GM10266 (cell line): ENCODE results near the gene IP6K1.

Experiments used
- DNase-seq: peaks from one replicate; pipeline ENCODE4 v3.0.0; 2012; ENCODE audit errors: extremely low spot score
- TF ChIP-seq, protein P1 (sequence below): IDR thresholded peaks from 2 replicates; pipeline ENCODE4 v1.5.1; 2012; ENCODE audit warnings: mild to moderate bottlenecking, low read depth; ENCODE audit not compliant: control insufficient read depth, insufficient read depth; ENCODE audit errors: missing control alignments

Gene IP6K1

DNA sequence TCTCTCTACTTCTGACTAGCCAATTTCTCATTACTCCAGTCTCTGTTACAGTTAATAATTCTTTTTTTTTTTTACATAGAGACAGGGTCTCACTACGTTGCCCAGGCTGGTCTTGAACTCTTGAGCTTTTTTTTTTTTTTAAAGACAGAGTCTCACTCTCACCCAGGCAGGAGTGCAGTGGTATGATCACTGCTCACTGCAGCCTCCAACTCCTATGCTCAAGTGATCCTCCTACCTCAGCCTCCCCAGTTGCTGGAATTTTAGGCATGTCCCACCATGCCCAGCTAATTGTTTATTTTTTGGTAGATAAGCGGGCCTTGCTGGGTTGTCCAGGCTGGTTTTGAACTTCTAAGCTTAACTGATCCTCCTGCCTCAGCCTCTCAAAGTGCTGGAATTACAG is 13.6 kb downstream of the IP6K1 start:
- TF ChIP-seq, protein P1, sequence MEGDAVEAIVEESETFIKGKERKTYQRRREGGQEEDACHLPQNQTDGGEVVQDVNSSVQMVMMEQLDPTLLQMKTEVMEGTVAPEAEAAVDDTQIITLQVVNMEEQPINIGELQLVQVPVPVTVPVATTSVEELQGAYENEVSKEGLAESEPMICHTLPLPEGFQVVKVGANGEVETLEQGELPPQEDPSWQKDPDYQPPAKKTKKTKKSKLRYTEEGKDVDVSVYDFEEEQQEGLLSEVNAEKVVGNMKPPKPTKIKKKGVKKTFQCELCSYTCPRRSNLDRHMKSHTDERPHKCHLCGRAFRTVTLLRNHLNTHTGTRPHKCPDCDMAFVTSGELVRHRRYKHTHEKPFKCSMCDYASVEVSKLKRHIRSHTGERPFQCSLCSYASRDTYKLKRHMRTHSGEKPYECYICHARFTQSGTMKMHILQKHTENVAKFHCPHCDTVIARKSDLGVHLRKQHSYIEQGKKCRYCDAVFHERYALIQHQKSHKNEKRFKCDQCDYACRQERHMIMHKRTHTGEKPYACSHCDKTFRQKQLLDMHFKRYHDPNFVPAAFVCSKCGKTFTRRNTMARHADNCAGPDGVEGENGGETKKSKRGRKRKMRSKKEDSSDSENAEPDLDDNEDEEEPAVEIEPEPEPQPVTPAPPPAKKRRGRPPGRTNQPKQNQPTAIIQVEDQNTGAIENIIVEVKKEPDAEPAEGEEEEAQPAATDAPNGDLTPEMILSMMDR = no peak
- DNase-seq = no peak

DNA sequence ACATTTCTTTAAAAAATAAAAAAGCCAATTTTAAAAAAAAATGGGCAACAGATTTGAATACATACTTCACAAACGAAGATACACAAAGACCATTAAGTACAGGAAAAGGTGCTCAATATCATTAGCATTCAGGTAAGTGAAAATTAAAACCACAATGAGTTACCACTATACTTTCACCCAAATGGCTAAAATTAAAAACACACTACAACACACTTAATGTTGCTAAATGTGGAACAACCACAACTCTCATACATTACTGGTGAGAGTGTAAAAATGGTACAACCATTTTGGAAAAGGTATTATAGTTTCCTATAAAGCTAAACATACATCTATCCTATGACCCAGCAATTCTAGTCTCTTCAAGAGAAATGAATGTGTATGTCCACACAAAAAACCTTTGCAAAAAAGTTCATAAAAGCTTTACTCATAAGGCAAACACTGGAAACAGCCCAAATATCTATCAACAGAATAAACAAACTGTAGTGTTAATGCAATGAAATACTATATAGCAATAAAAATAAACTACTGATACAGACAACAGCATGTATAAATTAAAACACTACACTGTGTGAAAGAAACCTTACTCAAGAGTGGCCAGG is 14.9 kb downstream of the IP6K1 start:
- no peak for DNase-seq
- TF ChIP-seq, protein P1 = no peak

DNA sequence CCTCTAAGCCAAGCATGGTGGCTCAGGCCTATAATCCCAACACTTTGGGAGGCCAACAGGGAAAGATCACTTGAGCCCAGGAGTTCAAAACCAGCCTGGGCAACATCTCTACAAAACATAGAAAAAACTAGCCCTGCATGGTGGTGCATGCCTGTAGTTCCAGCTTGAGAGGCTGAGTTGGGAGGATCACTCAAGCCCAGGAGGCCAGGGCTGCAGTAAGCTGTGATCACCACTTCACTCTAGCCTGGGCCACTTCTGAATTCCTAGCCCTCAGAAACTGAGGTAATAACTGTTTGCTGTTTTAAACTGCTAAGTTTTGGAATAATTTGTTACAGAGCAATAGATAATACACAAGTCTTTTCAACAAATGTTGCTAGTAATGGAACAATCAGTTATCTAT is 16.4 kb downstream of the IP6K1 start:
- TF ChIP-seq, protein P1 = no peak

DNA sequence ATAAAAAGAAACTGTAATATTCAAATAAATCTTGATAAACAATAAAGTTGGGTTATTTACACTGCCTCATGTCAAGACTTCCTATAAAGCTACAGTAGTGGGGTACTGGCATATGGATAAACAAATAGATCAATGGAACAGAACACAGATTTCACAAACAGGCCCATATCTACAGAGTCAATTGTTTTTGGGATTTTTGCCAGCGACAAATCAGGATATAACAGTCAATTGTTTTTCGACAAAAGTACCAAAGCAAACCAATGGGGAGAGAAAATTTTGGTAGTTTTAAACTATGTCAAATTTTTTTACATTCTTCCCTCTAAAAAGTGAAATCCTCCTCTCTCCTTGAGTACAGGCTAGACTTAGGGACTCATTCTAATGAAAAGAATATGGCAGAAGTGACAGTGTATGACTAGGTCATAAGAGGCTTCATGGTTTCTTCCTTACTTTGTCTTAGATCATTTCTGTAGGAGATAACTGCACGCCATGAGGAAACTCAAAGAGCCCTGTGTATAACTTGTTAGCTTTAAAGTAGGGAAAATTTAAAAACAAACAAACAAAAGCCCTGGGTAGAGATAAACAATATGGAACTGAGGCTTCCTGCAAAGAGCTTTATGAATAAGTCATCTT is 16.9 kb downstream of the IP6K1 start:
- TF ChIP-seq, protein P1 = no peak
- DNase-seq = no peak

More for the DNA sequence above, 16.4 kb downstream of the IP6K1 start:
- no peak for DNase-seq

DNA sequence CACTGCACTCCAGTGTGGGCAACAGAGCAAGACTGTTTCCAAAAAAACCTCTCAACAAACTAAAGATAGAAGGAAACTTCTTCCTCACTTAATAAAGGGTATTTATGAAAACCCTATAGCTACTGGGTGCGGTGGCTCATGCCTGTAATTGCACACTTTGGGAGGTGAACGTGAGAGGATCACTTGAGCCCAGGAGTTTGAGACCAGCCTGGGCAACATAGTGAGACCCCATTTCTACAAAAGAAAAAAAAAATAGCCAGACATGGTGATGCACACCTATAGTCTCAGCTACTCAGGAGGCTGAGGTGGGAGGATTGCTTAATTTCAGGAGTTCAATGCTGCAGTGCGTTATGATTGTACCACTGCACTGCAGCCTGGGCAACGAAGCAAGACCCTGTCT is 22.4 kb downstream of the IP6K1 start:
- DNase-seq = no peak
- TF ChIP-seq, protein P1 = no peak

DNA sequence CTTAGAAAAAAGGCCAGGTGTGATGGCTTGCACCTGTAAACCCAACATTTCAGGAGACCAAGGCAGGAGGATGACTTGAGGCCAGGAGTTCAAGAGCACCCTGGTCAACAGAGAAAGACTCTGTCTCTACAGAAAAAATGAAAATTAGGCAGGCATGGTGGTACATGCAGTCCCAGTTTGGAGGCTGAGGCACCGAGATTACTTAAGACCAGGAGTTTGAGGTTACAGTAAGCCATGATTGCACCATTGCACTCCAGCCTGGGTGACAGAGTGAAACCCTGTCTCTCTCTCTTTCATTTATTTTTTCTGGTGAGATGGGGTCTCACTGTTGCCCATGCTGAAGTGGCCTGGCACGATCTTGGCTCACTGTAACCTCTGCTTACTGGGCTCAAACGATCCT is 24.7 kb downstream of the IP6K1 start:
- TF ChIP-seq, protein P1 = no peak
- DNase-seq = no peak

DNA sequence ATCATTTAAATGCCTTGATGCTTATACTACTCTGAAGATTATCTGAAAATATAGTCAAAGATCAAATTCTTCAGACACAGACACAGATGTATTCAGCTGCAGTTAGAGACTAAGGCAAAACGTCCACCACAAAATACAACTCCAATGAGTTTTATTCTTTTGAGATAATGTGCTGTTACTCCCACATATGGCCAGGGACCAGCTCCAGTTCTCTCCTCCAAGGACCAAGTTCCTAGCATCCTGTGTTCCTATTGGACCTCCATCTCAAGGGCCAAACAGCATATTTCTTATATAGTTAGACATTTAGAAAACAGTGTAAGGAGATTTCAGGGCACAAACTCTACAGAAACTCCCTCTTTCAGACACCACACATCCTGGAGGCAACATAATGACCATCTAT is 27.1 kb downstream of the IP6K1 start:
- DNase-seq = no peak
- TF ChIP-seq, protein P1 = no peak
